ENCODE data around the gene TEX44.
"Not testable (repeated sequence)": the region's sequence is repeated elsewhere in the genome, so short reads cannot be mapped to it uniquely, and the experiment has no call there.

The TEX44 gene

DNA sequence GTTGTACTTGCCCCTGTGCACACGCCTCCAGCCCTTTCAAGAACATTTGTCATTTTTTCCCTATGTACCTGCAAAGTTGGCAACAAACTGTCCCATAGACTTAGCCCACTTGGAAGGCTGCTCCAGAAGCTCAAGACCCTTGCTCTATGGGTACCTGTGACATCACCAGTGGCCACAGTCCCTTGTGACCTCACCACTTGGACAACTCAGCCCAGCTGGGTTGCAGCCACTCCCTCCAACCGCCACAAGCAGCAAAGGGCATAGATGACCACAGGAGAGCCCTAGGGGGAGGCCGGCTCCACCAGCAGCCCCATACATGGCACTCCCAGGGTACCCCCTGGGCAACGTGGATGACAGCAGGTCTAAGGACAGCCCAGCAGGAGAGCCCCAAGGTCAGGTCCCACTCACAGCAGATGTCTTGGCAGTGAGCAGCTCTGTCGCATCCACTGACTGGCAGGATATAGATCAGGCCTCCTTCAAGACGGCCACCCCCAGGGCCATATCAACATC is at the start of gene TEX44:
TSS of gene TEX44 (plus strand) at position 229 of the 510 bp plus-strand sequence. CDS start at position 317, 88 bp downstream.
- no peak for DNase-seq

GRCh38 chr2:231545105-231545902 is 47.4 kb upstream of the TEX44 start:
- no peak for DNase-seq

GRCh38 chr2:231546014-231546715 is 46.5 kb upstream of the TEX44 start:
- no peak for DNase-seq

- DNase-seq = no peak
Measured at GRCh38 chr2:231547315-231548110, 45.2 kb upstream of the TEX44 start.

- DNase-seq = no peak
Measured at GRCh38 chr2:231548752-231549151, 43.9 kb upstream of the TEX44 start.

GRCh38 chr2:231549446-231550239 is 43.0 kb upstream of the TEX44 start:
- DNase-seq = no peak

- no peak for DNase-seq
Measured at GRCh38 chr2:231552752-231553151, 39.9 kb upstream of the TEX44 start.

DNA sequence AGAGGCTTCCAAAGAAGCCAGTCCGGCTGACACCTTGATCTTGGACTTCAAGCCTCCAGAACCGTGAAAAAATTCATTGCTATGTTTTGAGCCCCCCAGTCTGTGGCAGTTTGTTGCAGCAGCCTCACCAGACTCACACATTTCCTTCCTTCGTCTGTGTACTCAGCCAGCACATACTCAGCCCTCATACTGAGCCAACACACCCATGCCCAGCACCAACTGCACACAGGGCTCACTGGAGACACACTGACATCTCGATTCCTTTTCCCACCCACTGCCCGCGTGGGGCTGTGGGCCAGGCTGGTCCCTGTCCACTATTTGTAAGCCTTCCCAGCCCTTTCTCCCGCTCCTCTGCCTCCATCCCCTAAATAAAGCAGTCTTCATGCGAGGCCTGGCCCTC is 38.3 kb upstream of the TEX44 start:
- no peak for DNase-seq

DNA sequence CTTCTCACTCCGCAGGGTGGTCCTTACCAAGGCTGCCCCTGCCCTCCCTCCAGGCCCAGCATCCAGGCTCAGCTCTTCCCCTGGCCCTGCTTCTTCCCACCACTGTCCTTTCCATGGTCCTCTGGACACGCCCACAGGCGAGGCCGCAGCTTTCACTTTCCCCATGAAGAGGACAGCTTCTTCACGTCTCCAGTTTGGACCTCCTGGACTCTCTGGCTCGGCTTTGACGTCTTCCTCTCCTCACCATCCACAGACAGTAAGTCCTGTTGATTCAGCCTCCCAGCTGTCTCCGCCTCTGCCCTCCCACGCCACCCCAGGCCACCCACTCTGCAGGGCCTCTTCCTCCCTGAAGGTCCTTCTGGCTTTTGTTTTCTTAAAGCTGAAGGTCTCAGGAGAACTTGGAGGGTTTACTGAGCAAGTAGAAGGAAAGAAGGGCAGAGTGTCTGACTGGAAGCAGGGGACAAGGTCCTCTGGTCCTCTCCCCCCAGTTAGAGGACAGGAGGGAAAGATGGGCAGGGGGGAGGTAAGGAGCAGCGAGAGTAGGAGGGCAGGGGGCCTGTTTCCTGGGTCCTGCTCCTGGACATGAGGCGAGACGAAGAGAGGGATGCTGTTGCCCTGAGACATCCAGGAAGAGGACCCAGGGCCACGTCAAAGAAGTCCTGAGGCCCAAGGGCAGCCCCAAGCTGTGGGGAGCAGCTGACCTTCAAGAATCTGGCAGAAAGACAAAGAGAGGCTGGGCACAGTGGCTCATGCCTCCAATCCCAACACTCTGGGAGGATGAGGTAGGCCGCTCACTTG is 37.7 kb upstream of the TEX44 start:
- no peak for DNase-seq

DNA sequence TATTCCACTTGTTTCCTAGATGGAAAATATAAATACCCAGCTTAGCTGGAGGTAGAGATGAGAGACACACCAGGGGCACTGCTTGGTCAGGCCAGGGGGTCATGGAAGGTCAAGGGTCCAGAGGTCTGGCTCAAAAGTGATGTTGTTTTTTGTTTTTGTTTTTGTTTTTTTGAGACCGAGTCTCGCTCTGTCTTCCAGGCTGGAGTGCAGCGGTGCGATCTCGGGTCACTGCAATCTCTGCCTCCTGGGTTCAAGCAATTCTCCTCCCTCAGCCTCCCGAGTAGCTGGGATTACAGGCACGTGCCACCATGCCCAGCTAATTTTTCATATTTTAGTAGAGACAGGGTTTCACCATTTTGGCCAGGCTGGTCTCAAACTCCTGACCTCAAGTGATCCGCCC is 36.2 kb upstream of the TEX44 start:
- DNase-seq = not testable (repeated sequence)

DNA sequence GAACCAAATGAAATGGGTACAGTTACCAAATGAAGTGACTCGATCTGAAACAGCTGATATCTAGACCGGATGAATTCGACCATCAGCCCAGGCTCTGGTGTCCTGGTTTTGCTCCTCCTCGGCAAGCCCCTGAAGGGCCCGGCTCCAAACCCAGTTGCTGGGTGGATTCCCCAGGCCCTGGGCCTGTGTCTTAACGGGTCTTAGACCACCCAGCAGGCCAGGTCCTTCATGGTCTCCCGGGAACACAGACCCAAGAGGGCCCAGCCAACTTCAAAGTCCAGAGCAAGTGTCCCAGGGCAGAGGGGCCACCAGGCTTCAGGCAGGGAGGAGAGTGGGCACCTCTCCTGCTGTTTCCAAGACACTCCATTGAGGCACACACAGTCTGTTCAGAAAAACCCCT is 35.7 kb upstream of the TEX44 start:
- no peak for DNase-seq

DNA sequence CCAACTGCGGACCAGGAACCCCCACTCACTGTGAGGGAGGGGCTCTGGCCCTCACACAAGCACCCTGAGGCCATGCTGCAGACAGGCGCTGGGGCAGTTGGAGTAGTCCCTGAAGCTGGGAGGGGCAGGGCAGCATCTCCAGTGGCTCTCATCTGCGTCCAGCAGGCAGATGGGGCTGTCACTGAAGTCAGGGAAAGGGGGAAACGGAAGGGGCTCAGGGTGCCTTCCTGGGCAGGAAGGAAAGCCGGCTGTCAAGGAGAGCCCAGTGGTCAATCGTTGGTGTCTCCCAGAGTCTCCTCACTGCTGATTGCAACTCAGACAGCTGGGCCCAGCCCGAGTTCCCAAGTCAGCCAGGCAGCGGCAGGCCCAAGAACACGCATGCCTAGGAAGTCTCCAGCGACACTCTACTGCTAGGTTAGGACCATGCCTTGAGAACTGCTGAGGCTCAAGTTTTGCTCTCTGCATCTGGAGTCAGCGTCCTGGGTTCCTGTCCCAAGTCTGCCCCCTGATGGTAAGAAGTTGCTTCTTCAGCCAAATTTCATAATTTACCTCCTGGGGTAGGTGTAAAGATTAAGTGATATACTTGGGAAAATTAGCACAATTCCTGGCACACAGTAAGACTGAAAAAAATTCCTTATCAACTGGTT is 35.0 kb upstream of the TEX44 start:
- no peak for DNase-seq

GRCh38 chr2:231563378-231563961 is 29.2 kb upstream of the TEX44 start:
- DNase-seq = no peak

- no peak for DNase-seq
Measured at GRCh38 chr2:231565887-231566594, 26.6 kb upstream of the TEX44 start.

DNA sequence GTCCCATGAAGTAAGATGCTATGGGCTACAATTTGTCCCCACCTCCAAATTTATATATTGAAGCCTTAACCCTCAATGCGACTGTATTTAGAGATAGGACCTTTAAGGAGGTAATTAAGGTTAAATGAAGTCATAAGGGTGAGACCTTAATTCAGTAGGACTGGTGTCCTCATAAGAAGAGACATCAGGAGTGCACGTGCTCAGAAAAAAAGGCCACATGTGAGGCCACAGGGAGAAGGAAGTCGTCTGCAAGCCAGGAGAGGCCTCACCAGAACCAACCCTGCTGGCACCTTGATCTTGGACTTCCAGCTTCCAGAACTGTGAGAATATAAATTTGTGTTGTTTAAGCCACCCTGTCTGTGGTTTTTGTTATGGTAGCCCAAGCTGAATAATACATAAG is 25.5 kb upstream of the TEX44 start:
- no peak for DNase-seq

DNA sequence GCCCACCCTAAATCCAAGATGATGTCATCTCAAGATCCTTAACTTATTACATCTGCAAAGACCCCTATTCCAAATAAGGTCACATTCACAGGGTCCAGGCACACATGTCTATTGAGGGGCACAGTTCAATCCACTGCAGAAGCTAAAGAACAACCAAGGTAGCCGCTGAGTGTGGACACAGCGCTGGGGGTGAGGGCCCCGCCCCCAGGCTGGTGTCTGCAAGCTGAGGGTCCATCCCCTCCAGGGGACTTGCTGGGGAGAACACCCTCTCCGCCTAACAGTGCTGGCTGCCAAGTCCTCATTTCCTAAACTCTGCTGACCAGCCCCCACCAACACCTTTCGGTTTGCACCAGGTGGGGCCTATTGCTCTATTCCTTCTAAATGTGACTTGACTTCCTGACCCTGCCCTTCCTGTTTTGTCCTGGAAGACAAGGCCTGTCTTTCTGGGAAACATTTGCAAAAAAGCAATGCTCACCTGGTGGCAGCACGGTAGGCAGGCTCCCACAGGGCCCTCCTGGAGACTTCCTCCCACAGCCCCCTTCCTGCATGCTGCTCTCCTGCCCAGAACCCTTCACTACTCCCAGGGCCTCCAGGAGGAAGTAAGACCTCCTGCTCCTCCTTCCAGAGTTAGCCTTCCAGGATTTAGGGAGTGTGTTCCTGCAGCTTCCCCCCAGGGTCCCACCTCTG is 24.4 kb upstream of the TEX44 start:
- DNase-seq = no peak

GRCh38 chr2:231568785-231569435 is 23.8 kb upstream of the TEX44 start:
- no peak for DNase-seq

- DNase-seq = not testable (repeated sequence)
Measured at GRCh38 chr2:231570915-231571314, 21.7 kb upstream of the TEX44 start.

- no peak for DNase-seq
Measured at GRCh38 chr2:231571661-231572191, 20.9 kb upstream of the TEX44 start.
